Neural progenitor cell (in vitro differentiated cells): Measurements from ENCODE around the gene EMC6.

Experiments used
- CTCF ChIP-seq: fragments of 200-600 bp; sonication (generic); IDR thresholded peaks from 2 replicates; pipeline ENCODE4 v1.5.1; 2017; ENCODE audit warnings: antibody characterized with exemption, mild to moderate bottlenecking
- EZH2 ChIP-seq: fragments of 200-600 bp; sonication (generic); IDR thresholded peaks from 2 replicates; pipeline ENCODE4 v1.6.1; 2017; ENCODE audit warnings: antibody characterized with exemption, mild to moderate bottlenecking, moderate library complexity
- EZH2phosphoT487 ChIP-seq: fragments of 200-600 bp; sonication (generic); IDR thresholded peaks from 2 replicates; pipeline ENCODE4 v1.6.1; 2017; ENCODE audit warnings: antibody characterized with exemption

DNA sequence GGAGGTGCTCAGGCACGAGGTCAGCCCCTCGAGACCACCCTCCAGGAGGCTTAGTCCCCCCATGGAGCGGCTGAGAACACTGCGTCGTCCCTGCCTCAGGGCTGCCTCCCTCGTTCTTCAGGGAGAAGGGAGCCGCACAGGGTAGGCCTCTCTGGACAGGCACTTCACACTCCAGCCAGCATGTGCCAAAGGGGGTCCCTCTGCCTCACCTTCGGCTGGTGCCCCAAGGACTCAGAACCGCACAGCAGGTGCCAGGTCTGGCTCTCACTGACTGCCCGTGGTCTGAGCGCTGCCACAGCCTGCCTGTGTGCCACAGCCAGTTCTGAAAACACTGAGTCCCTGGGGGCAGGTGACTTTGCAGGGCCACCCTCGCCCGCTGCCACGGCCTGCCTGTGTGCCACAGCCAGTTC, 20.2 kb downstream of the EMC6 start:
- TF ChIP-seq EZH2 (no peak), CTCF (no peak), EZH2phosphoT487 (no peak)
